ENCODE data around the gene ECHS1. TPM values are rescaled to one million over a fixed set of nuclear protein-coding genes. Genes with fewer than 3 reads are reported as not detected.

Gene ECHS1
- total and polyA plus RNA-seq, 2 experiments from 2014 or later, result 92.1 to 127 TPM

- Histone ChIP-seq H3K27ac (ENCODE audit: low read depth) (no peak overlapping the region), H3K36me3 (ENCODE audit: insufficient read depth) (no peaks in the 10 kb centered on the region), H3K4me1 (ENCODE audit: insufficient read depth) (no peaks in the 10 kb centered on the region), H4K20me1 (replicated peaks; ENCODE audit: insufficient read depth) (peaks cover 4% of the 10 kb centered on the region; the same call in 1 of the 2 replicates), H3K79me2 (replicated peaks; ENCODE audit: insufficient read depth) (no peaks in the 10 kb centered on the region), H2AFZ (no peak overlapping the region), H3K4me2 (no peak overlapping the region), H3K9me2 (ENCODE audit: insufficient read depth) (no peaks in the 10 kb centered on the region), H3K27me3 (ENCODE audit: insufficient read depth) (no peaks in the 10 kb centered on the region), H3K4me3 (no peak overlapping the region), H3F3A (replicated peaks; ENCODE audit: low read depth) (no peaks in the 10 kb centered on the region; the same call in 1 of the 2 replicates)
- no peak overlapping the region for H3K27ac Mint-ChIP-seq
- H3K36me3 Mint-ChIP-seq (ENCODE audit: low read depth), result peaks cover 71% of the 10 kb centered on the region
- DNase-seq (ENCODE audit: low spot score) (no peak), ATAC-seq (no peak)
- no peak for TF ChIP-seq CREB1 (CRISPR knock-in tag; IDR thresholded peaks at IDR 0.05; ENCODE audit: low read depth)
- TF ChIP-seq REST (IDR thresholded peaks at IDR 0.05; ENCODE audit: unreplicated experiment), result no peak
- no peak for TF ChIP-seq ZNF114 (CRISPR knock-in tag; IDR thresholded peaks at IDR 0.05)
- no peak for TF ChIP-seq JUNB (IDR thresholded peaks at IDR 0.05; ENCODE audit: unreplicated experiment)
- TF ChIP-seq ETS1 (IDR thresholded peaks at IDR 0.05), result no peak
- TF ChIP-seq NANOG (IDR thresholded peaks at IDR 0.05; ENCODE audit: borderline replicate concordance), result no peak
- no peak for TF ChIP-seq ZNF462 (CRISPR knock-in tag; IDR thresholded peaks at IDR 0.05)
- no peak for TF ChIP-seq EZH2 (IDR thresholded peaks at IDR 0.05; ENCODE audit: low read depth, unreplicated experiment)
- TF ChIP-seq CTCF (conservative IDR thresholded peaks at IDR 0.05; ENCODE audit: low read depth in 2 of 2), result no peak
- no peak for TF ChIP-seq STAT1 (IDR thresholded peaks at IDR 0.05; ENCODE audit: unreplicated experiment)
- no peak for TF ChIP-seq EZH2phosphoT487 (IDR thresholded peaks at IDR 0.05; ENCODE audit: unreplicated experiment)
- TF ChIP-seq POLR2AphosphoS5 (IDR thresholded peaks at IDR 0.05; ENCODE audit: low read depth), result no peak
- H3K4me1 Mint-ChIP-seq, result no peaks in the 10 kb centered on the region
- H3K9me3 Mint-ChIP-seq, result no peaks in the 10 kb centered on the region
- peaks cover 6% of the 10 kb centered on the region for H3K27me3 Mint-ChIP-seq (ENCODE audit: insufficient read depth, low read depth, poor library complexity)
- H3K4me3 Mint-ChIP-seq, result no peak overlapping the region
These were observed 7.6 kb downstream of the ECHS1 start for GRCh38 chr10:133365461-133366129.

Measured in GM23338 (cell line).